Right atrium auricular region (tissue), 2 donors: ENCODE measurements around the gene CYP19A1. TPM values are rescaled to one million over a fixed set of nuclear protein-coding genes. Genes with fewer than 3 reads are reported as not detected.

ENCODE experiments used
- DNase-seq: peaks from one replicate; pipeline ENCODE4 v3.0.0-alpha.2; 2019; ENCODE audit warnings: low spot score
- H3K27ac ChIP-seq, 2 donors: fragments of 200-600 bp; sonication (generic); 1 replicate in 1 of 2; 2 replicates in 1 of 2; pipeline ENCODE4 v1.5.1; 2016 to 2019
- H3K27me3 ChIP-seq, 2 donors: fragments of 200-600 bp; sonication (generic); one replicate each; pipeline versions ENCODE4 v1.5.1 to v1.6.0; 2017 to 2019
- H3K36me3 ChIP-seq: fragments of 200-600 bp; sonication (generic); one replicate; pipeline ENCODE4 v1.5.1; 2016
- H3K4me1 ChIP-seq, 2 donors: fragments of 200-600 bp; sonication (generic); one replicate each; pipeline versions ENCODE4 v1.5.1 to v1.6.0; 2017 to 2019
- H3K4me3 ChIP-seq, 2 donors: fragments of 200-600 bp; sonication (generic); 1 replicate in 1 of 2; 2 replicates in 1 of 2; pipeline ENCODE4 v1.5.1; 2017 to 2019; ENCODE audit warnings: mild to moderate bottlenecking in 1 of 2, moderate library complexity in 1 of 2
- H3K9me3 ChIP-seq, 2 donors: fragments of 200-600 bp; sonication (generic); one replicate each; pipeline ENCODE4 v1.5.1; 2019
- total RNA-seq, 2 donors: library from RNA; depleted of rRNA; stranded (reverse); fragments of >200 nt; gene quantifications; one replicate each; pipeline ENCODE4 v1.1.0, GENCODE V29; 2016
- TF ChIP-seq, protein P1 (sequence below), 2 donors: fragments of 200-600 bp; sonication (generic); IDR thresholded peaks; one replicate each; pipeline ENCODE4 v1.5.1; 2019; ENCODE audit warnings: antibody characterized with exemption in 2 of 2

CYP19A1 gene
- total RNA-seq, 2 donors from 2014 or later, result 2.4 TPM; not detected in 1

- Histone ChIP-seq H3K27ac (no peak overlapping the region), H3K4me3 (no peak overlapping the region), H3K36me3 (no peaks in the 10 kb centered on the region), H3K27me3 (no peaks in the 10 kb centered on the region), H3K4me1 (no peaks in the 10 kb centered on the region), H3K9me3 (no peaks in the 10 kb centered on the region)
- no peak for DNase-seq
- TF ChIP-seq, protein P1, sequence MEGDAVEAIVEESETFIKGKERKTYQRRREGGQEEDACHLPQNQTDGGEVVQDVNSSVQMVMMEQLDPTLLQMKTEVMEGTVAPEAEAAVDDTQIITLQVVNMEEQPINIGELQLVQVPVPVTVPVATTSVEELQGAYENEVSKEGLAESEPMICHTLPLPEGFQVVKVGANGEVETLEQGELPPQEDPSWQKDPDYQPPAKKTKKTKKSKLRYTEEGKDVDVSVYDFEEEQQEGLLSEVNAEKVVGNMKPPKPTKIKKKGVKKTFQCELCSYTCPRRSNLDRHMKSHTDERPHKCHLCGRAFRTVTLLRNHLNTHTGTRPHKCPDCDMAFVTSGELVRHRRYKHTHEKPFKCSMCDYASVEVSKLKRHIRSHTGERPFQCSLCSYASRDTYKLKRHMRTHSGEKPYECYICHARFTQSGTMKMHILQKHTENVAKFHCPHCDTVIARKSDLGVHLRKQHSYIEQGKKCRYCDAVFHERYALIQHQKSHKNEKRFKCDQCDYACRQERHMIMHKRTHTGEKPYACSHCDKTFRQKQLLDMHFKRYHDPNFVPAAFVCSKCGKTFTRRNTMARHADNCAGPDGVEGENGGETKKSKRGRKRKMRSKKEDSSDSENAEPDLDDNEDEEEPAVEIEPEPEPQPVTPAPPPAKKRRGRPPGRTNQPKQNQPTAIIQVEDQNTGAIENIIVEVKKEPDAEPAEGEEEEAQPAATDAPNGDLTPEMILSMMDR (IDR thresholded peaks at IDR 0.05), result no peak
These were observed 57.6 kb downstream of the CYP19A1 start for GRCh38 chr15:51280838-51281237.

GRCh38 chr15:51279391-51279790 is 59.0 kb downstream of the CYP19A1 start:
- H3K27ac ChIP-seq, result no peak overlapping the region
- no peaks in the 10 kb centered on the region for H3K4me1 ChIP-seq
- no peaks in the 10 kb centered on the region for H3K36me3 ChIP-seq
- no peak overlapping the region for H3K4me3 ChIP-seq
- no peak for DNase-seq
- no peaks in the 10 kb centered on the region for H3K27me3 ChIP-seq
- TF ChIP-seq, protein P1 (IDR thresholded peaks at IDR 0.05), result no peak
- no peaks in the 10 kb centered on the region for H3K9me3 ChIP-seq

DNA sequence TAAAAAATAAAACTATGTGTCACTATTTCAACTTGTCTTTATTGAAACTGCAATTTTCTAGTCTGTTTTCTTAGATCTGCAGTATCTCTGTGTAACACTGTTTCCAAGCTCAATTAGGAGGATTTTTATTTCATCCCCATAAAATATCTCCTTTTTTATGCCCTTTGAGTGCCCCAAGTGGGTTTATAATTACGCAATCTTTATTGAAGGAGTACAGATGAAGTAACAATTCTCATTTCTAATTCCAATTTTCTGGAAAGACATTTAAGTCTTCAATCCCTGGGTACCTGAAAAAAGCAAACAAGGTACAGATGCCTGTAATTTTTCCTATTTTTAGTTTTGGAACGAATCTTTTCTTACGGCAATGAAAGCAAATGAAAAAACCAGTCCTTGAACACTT is 61.3 kb downstream of the CYP19A1 start:
- TF ChIP-seq, protein P1 (IDR thresholded peaks at IDR 0.05), result no peak
- no peaks in the 10 kb centered on the region for H3K27me3 ChIP-seq
- DNase-seq, result no peak

GRCh38 chr15:51274956-51275355 is 63.4 kb downstream of the CYP19A1 start:
- Histone ChIP-seq H3K27me3 (no peaks in the 10 kb centered on the region), H3K4me1 (no peaks in the 10 kb centered on the region), H3K4me3 (no peak overlapping the region), H3K27ac (no peak overlapping the region), H3K9me3 (no peaks in the 10 kb centered on the region), H3K36me3 (no peaks in the 10 kb centered on the region)
- TF ChIP-seq, protein P1 (IDR thresholded peaks at IDR 0.05), result no peak
- no peak for DNase-seq

More for the DNA sequence above, 61.3 kb downstream of the CYP19A1 start:
- Histone ChIP-seq H3K36me3 (no peaks in the 10 kb centered on the region), H3K4me3 (no peak overlapping the region), H3K9me3 (no peaks in the 10 kb centered on the region), H3K27ac (no peak overlapping the region), H3K4me1 (no peaks in the 10 kb centered on the region)

GRCh38 chr15:51270706-51271105 is 67.7 kb downstream of the CYP19A1 start:
- Histone ChIP-seq H3K27ac (no peak overlapping the region), H3K9me3 (no peaks in the 10 kb centered on the region), H3K27me3 (no peaks in the 10 kb centered on the region), H3K36me3 (no peaks in the 10 kb centered on the region), H3K4me1 (peaks cover 0 to 11% of the 10 kb centered on the region in 2 donors), H3K4me3 (no peak overlapping the region)
- no peak for DNase-seq
- TF ChIP-seq, protein P1 (IDR thresholded peaks at IDR 0.05), result no peak

DNA sequence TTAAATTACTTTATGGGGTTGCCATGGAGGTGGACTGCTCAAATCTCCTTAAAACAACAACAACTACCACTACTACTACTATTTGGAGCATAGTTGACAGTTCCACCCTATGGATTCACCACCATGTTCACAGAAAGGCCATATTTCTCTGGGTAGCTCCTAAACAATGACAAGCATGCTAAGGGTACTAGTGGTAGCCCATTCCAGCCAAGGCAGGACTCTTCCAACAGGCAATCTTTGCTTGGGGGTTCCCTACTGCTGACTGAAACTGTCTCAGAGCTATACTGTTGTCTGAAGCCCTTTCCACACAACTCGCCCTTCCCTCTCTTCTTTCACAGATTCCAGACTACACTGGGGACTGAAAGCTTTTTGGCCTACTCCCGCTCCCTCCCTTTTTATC is 68.9 kb downstream of the CYP19A1 start:
- no peaks in the 10 kb centered on the region for H3K27me3 ChIP-seq
- H3K4me1 ChIP-seq, result peaks cover 0 to 11% of the 10 kb centered on the region in 2 donors
- no peak overlapping the region for H3K27ac ChIP-seq
- no peak overlapping the region for H3K4me3 ChIP-seq
- H3K36me3 ChIP-seq, result no peaks in the 10 kb centered on the region
- TF ChIP-seq, protein P1 (IDR thresholded peaks at IDR 0.05), result no peak
- no peak for DNase-seq
- no peaks in the 10 kb centered on the region for H3K9me3 ChIP-seq
